ENCODE results near the gene LRRC55.

LRRC55 gene

GRCh38 chr11:57172031-57172430, 9.7 kb upstream of the LRRC55 start:
- no peak overlapping the region for H2AFZ ChIP-seq (ENCODE audit: low read length)
- peaks cover 0 to 2% of the 10 kb centered on the region in 2 donors for H3K4me1 ChIP-seq (ENCODE audit: control insufficient read depth in 2 of 2, insufficient read depth in 1 of 2, low read depth in 1 of 2, low read length in 2 of 2)
- no peaks in the 10 kb centered on the region for H3K27me3 ChIP-seq (ENCODE audit: control insufficient read depth in 3 of 3, insufficient read depth in 3 of 3, low read depth in 1 of 3, low read length in 3 of 3)
- no peak overlapping the region for H2BK12ac ChIP-seq (ENCODE audit: low read length)
- no peak overlapping the region for H3K23ac ChIP-seq (ENCODE audit: low read depth, low read length, poor library complexity)
- H3K18ac ChIP-seq (ENCODE audit: low read length), result no peak overlapping the region
- no peaks in the 10 kb centered on the region for H3K79me1 ChIP-seq (ENCODE audit: low read depth, low read length)
- no peak overlapping the region for H4K91ac ChIP-seq (ENCODE audit: low read depth, low read length, poor library complexity)
- H2BK5ac ChIP-seq (ENCODE audit: low read length), result no peak overlapping the region
- H3K14ac ChIP-seq (ENCODE audit: low read length), result no peak overlapping the region
- WGBS, 2 donors (ENCODE audit: extremely low coverage in 2 of 2, insufficient read length in 2 of 2, insufficient replicate concordance in 1 of 2), result no CpG with 5 or more reads among the region's 3 CpGs
- no peak overlapping the region for H4K8ac ChIP-seq (ENCODE audit: low read depth, low read length)
- no peak overlapping the region for H2BK15ac ChIP-seq (ENCODE audit: low read length)
- H3K4me2 ChIP-seq (ENCODE audit: insufficient read depth, low read length, poor library complexity, severe bottlenecking), result no peak overlapping the region
- H3K36me3 ChIP-seq (replicated peaks in 1 of 2; ENCODE audit: control insufficient read depth in 2 of 2, insufficient read depth in 2 of 2, low read length in 2 of 2), result no peaks in the 10 kb centered on the region
- H2AK5ac ChIP-seq (ENCODE audit: low read depth, low read length), result no peak overlapping the region
- no peak for DNase-seq (ENCODE audit: low spot score)
- H3K4ac ChIP-seq (ENCODE audit: low read length), result no peak overlapping the region
- H3K9me3 ChIP-seq (replicated peaks in 1 of 2; ENCODE audit: control insufficient read depth in 2 of 2, insufficient read depth in 1 of 2, low read depth in 1 of 2, low read length in 2 of 2), result peaks cover 0 to 17% of the 10 kb centered on the region in 2 donors
- no peak overlapping the region for H3K9ac ChIP-seq (ENCODE audit: low read depth, low read length, poor library complexity)
- no peak overlapping the region for H2BK120ac ChIP-seq (ENCODE audit: low read depth, low read length)
- H3K27ac ChIP-seq (replicated peaks; ENCODE audit: low read length), result no peak overlapping the region
- no peak overlapping the region for H3K4me3 ChIP-seq (ENCODE audit: low read length in 2 of 2)

GRCh38 chr11:57174656-57175055, 7.1 kb upstream of the LRRC55 start:
- H3K4me1 ChIP-seq (ENCODE audit: control insufficient read depth in 2 of 2, insufficient read depth in 1 of 2, low read depth in 1 of 2, low read length in 2 of 2), result peaks cover 5% of the 10 kb centered on the region in 2 donors
- no CpG with 5 or more reads among the region's 5 CpGs for WGBS, 2 donors (ENCODE audit: extremely low coverage in 2 of 2, insufficient read length in 2 of 2, insufficient replicate concordance in 1 of 2)
- H3K18ac ChIP-seq (ENCODE audit: low read length), result no peak overlapping the region
- no peak overlapping the region for H4K91ac ChIP-seq (ENCODE audit: low read depth, low read length, poor library complexity)
- no peak overlapping the region for H3K23ac ChIP-seq (ENCODE audit: low read depth, low read length, poor library complexity)
- no peak overlapping the region for H4K8ac ChIP-seq (ENCODE audit: low read depth, low read length)
- no peak overlapping the region for H2AFZ ChIP-seq (ENCODE audit: low read length)
- no peak overlapping the region for H3K4ac ChIP-seq (ENCODE audit: low read length)
- H3K36me3 ChIP-seq (replicated peaks in 1 of 2; ENCODE audit: control insufficient read depth in 2 of 2, insufficient read depth in 2 of 2, low read length in 2 of 2), result no peaks in the 10 kb centered on the region
- no peak overlapping the region for H3K9ac ChIP-seq (ENCODE audit: low read depth, low read length, poor library complexity)
- peaks cover 0 to 3% of the 10 kb centered on the region in 2 donors for H3K9me3 ChIP-seq (replicated peaks in 1 of 2; ENCODE audit: control insufficient read depth in 2 of 2, insufficient read depth in 1 of 2, low read depth in 1 of 2, low read length in 2 of 2)
- no peaks in the 10 kb centered on the region for H3K79me1 ChIP-seq (ENCODE audit: low read depth, low read length)
- no peaks in the 10 kb centered on the region for H3K27me3 ChIP-seq (ENCODE audit: control insufficient read depth in 3 of 3, insufficient read depth in 3 of 3, low read depth in 1 of 3, low read length in 3 of 3)
- no peak overlapping the region for H3K14ac ChIP-seq (ENCODE audit: low read length)
- H3K27ac ChIP-seq (replicated peaks; ENCODE audit: low read length), result no peak overlapping the region
- no peak overlapping the region for H3K4me2 ChIP-seq (ENCODE audit: insufficient read depth, low read length, poor library complexity, severe bottlenecking)
- H3K4me3 ChIP-seq (ENCODE audit: low read length in 2 of 2), result no peak overlapping the region
- no peak overlapping the region for H2BK120ac ChIP-seq (ENCODE audit: low read depth, low read length)
- no peak overlapping the region for H2BK12ac ChIP-seq (ENCODE audit: low read length)
- no peak for DNase-seq (ENCODE audit: low spot score)
- no peak overlapping the region for H2AK5ac ChIP-seq (ENCODE audit: low read depth, low read length)
- H2BK5ac ChIP-seq (ENCODE audit: low read length), result no peak overlapping the region
- no peak overlapping the region for H2BK15ac ChIP-seq (ENCODE audit: low read length)

GRCh38 chr11:57175478-57175877, 6.3 kb upstream of the LRRC55 start:
- Histone ChIP-seq H3K18ac (ENCODE audit: low read length) (no peak overlapping the region), H2BK5ac (ENCODE audit: low read length) (no peak overlapping the region), H3K27ac (replicated peaks; ENCODE audit: low read length) (no peak overlapping the region), H3K27me3 (ENCODE audit: control insufficient read depth in 3 of 3, insufficient read depth in 3 of 3, low read depth in 1 of 3, low read length in 3 of 3) (no peaks in the 10 kb centered on the region), H2AFZ (ENCODE audit: low read length) (no peak overlapping the region), H2BK15ac (ENCODE audit: low read length) (no peak overlapping the region), H3K9ac (ENCODE audit: low read depth, low read length, poor library complexity) (no peak overlapping the region), H2AK5ac (ENCODE audit: low read depth, low read length) (no peak overlapping the region), H3K14ac (ENCODE audit: low read length) (no peak overlapping the region), H3K4me1 (ENCODE audit: control insufficient read depth in 2 of 2, insufficient read depth in 1 of 2, low read depth in 1 of 2, low read length in 2 of 2) (peaks cover 7 to 12% of the 10 kb centered on the region in 2 donors), H3K36me3 (replicated peaks in 1 of 2; ENCODE audit: control insufficient read depth in 2 of 2, insufficient read depth in 2 of 2, low read length in 2 of 2) (no peaks in the 10 kb centered on the region), H4K8ac (ENCODE audit: low read depth, low read length) (no peak overlapping the region), H3K4me3 (ENCODE audit: low read length in 2 of 2) (no peak overlapping the region), H3K4ac (ENCODE audit: low read length) (no peak overlapping the region), H3K23ac (ENCODE audit: low read depth, low read length, poor library complexity) (no peak overlapping the region), H3K79me1 (ENCODE audit: low read depth, low read length) (no peaks in the 10 kb centered on the region), H3K4me2 (ENCODE audit: insufficient read depth, low read length, poor library complexity, severe bottlenecking) (no peak overlapping the region), H4K91ac (ENCODE audit: low read depth, low read length, poor library complexity) (no peak overlapping the region), H3K9me3 (replicated peaks in 1 of 2; ENCODE audit: control insufficient read depth in 2 of 2, insufficient read depth in 1 of 2, low read depth in 1 of 2, low read length in 2 of 2) (peaks cover 0 to 3% of the 10 kb centered on the region in 2 donors), H2BK120ac (ENCODE audit: low read depth, low read length) (no peak overlapping the region), H2BK12ac (ENCODE audit: low read length) (no peak overlapping the region)
- DNase-seq (ENCODE audit: low spot score), result no peak

- no CpG with 5 or more reads among the region's 2 CpGs for WGBS, 2 donors (ENCODE audit: extremely low coverage in 2 of 2, insufficient read length in 2 of 2, insufficient replicate concordance in 1 of 2)
- Histone ChIP-seq H3K9ac (ENCODE audit: low read depth, low read length, poor library complexity) (no peak overlapping the region), H3K18ac (ENCODE audit: low read length) (no peak overlapping the region)
Measured at GRCh38 chr11:57178334-57178733, 3.4 kb upstream of the LRRC55 start.

More at GRCh38 chr11:57178334-57178733, 3.4 kb upstream of the LRRC55 start:
- H4K8ac ChIP-seq (ENCODE audit: low read depth, low read length), result no peak overlapping the region
- no peak overlapping the region for H3K4me2 ChIP-seq (ENCODE audit: insufficient read depth, low read length, poor library complexity, severe bottlenecking)
- H3K27ac ChIP-seq (replicated peaks; ENCODE audit: low read length), result no peak overlapping the region
- no peaks in the 10 kb centered on the region for H3K27me3 ChIP-seq (ENCODE audit: control insufficient read depth in 3 of 3, insufficient read depth in 3 of 3, low read depth in 1 of 3, low read length in 3 of 3)
- H3K4ac ChIP-seq (ENCODE audit: low read length), result no peak overlapping the region
- H3K23ac ChIP-seq (ENCODE audit: low read depth, low read length, poor library complexity), result no peak overlapping the region
- no peak for DNase-seq (ENCODE audit: low spot score)
- peaks cover 0 to 3% of the 10 kb centered on the region in 2 donors for H3K9me3 ChIP-seq (replicated peaks in 1 of 2; ENCODE audit: control insufficient read depth in 2 of 2, insufficient read depth in 1 of 2, low read depth in 1 of 2, low read length in 2 of 2)
- H2AFZ ChIP-seq (ENCODE audit: low read length), result no peak overlapping the region
- no peak overlapping the region for H3K14ac ChIP-seq (ENCODE audit: low read length)
- H2BK5ac ChIP-seq (ENCODE audit: low read length), result no peak overlapping the region
- H2BK12ac ChIP-seq (ENCODE audit: low read length), result no peak overlapping the region
- no peak overlapping the region for H2BK120ac ChIP-seq (ENCODE audit: low read depth, low read length)
- H3K4me3 ChIP-seq (ENCODE audit: low read length in 2 of 2), result no peak overlapping the region
- H4K91ac ChIP-seq (ENCODE audit: low read depth, low read length, poor library complexity), result no peak overlapping the region
- no peaks in the 10 kb centered on the region for H3K79me1 ChIP-seq (ENCODE audit: low read depth, low read length)
- H3K4me1 ChIP-seq (ENCODE audit: control insufficient read depth in 2 of 2, insufficient read depth in 1 of 2, low read depth in 1 of 2, low read length in 2 of 2), result peaks cover 12 to 17% of the 10 kb centered on the region in 2 donors
- H2BK15ac ChIP-seq (ENCODE audit: low read length), result no peak overlapping the region
- no peak overlapping the region for H2AK5ac ChIP-seq (ENCODE audit: low read depth, low read length)
- no peaks in the 10 kb centered on the region for H3K36me3 ChIP-seq (replicated peaks in 1 of 2; ENCODE audit: control insufficient read depth in 2 of 2, insufficient read depth in 2 of 2, low read length in 2 of 2)
